Measurements from ENCODE around the gene AUTS2. TPM values are rescaled to one million over a fixed set of nuclear protein-coding genes. Genes with fewer than 3 reads are reported as not detected.
A peak's percentile ranks its signal among the peaks of the same experiment; 100 is the strongest.

The AUTS2 gene
- total RNA-seq, 1 donor from 2014 or later: 125 TPM

DNA sequence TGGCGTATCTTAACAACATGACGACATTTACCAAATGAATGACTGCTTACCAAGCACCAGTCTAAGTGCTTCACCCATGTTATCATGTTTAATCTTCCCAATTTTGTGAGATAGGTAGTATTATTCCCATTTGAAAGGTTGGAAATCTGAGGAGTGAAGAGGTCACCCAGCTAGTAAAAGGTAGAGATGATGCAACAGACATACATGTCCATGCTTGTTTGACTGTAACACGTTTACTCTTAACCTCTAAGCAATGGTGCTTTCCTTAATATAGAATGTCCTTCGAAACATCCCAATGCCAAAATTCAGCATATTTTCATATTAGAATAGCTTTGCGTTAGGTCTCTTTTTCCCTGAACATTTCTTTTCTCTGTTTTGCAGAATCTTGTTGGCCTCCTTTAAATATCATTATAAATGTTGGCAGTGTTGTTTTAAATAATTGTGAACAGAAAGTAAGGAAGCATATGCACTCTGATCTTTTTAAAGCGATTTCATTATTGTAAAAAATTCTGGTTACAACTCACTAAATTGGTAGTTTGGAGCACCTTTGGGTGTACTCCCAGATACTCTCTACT lies 722.8 kb downstream of the AUTS2 start:
- no peaks in the 10 kb centered on the region for H3K9me3 Mint-ChIP-seq (ENCODE audit: low read depth)
- no peak overlapping the region for H3K27ac Mint-ChIP-seq
- H3K27me3 Mint-ChIP-seq: peaks cover 2% of the 10 kb centered on the region
- peaks cover 3% of the 10 kb centered on the region for H3K4me1 Mint-ChIP-seq (ENCODE audit: low read depth)
- no peak overlapping the region for H3K4me3 Mint-ChIP-seq (ENCODE audit: low read depth)
- TF ChIP-seq, protein P1, sequence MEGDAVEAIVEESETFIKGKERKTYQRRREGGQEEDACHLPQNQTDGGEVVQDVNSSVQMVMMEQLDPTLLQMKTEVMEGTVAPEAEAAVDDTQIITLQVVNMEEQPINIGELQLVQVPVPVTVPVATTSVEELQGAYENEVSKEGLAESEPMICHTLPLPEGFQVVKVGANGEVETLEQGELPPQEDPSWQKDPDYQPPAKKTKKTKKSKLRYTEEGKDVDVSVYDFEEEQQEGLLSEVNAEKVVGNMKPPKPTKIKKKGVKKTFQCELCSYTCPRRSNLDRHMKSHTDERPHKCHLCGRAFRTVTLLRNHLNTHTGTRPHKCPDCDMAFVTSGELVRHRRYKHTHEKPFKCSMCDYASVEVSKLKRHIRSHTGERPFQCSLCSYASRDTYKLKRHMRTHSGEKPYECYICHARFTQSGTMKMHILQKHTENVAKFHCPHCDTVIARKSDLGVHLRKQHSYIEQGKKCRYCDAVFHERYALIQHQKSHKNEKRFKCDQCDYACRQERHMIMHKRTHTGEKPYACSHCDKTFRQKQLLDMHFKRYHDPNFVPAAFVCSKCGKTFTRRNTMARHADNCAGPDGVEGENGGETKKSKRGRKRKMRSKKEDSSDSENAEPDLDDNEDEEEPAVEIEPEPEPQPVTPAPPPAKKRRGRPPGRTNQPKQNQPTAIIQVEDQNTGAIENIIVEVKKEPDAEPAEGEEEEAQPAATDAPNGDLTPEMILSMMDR (IDR thresholded peaks at IDR 0.05; ENCODE audit: unreplicated experiment): no peak
- H3K36me3 Mint-ChIP-seq (ENCODE audit: insufficient read depth): no peaks in the 10 kb centered on the region
- no peak for DNase-seq (ENCODE audit: low spot score, unreplicated experiment)

DNA sequence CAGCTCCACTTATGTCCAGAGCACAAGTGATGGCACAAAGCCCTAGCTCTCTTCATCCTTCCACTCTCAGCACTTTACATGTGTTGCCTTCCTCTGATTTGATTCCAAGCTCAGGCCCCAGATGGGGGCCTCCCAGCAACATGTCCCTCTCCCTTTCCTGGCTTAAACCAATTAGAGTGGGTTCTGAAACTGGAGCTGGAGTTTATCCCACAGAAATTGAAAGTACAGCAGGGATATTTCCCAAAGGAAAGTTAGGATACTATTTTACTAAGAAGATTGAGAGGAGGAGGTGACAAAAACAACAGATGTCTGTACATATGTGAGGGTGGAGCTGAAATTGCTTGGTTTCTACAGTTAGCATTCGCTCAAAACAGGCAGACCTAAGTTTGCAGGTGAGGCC lies 724.6 kb downstream of the AUTS2 start:
- no peaks in the 10 kb centered on the region for H3K9me3 Mint-ChIP-seq (ENCODE audit: low read depth)
- peaks cover 2% of the 10 kb centered on the region for H3K27me3 Mint-ChIP-seq
- H3K4me3 Mint-ChIP-seq (ENCODE audit: low read depth): no peak overlapping the region
- no peak for DNase-seq (ENCODE audit: low spot score, unreplicated experiment)
- TF ChIP-seq, protein P1 (IDR thresholded peaks at IDR 0.05; ENCODE audit: unreplicated experiment): no peak
- peaks cover 6% of the 10 kb centered on the region for H3K4me1 Mint-ChIP-seq (ENCODE audit: low read depth)
- no peaks in the 10 kb centered on the region for H3K36me3 Mint-ChIP-seq (ENCODE audit: insufficient read depth)
- H3K27ac Mint-ChIP-seq: no peak overlapping the region

DNA sequence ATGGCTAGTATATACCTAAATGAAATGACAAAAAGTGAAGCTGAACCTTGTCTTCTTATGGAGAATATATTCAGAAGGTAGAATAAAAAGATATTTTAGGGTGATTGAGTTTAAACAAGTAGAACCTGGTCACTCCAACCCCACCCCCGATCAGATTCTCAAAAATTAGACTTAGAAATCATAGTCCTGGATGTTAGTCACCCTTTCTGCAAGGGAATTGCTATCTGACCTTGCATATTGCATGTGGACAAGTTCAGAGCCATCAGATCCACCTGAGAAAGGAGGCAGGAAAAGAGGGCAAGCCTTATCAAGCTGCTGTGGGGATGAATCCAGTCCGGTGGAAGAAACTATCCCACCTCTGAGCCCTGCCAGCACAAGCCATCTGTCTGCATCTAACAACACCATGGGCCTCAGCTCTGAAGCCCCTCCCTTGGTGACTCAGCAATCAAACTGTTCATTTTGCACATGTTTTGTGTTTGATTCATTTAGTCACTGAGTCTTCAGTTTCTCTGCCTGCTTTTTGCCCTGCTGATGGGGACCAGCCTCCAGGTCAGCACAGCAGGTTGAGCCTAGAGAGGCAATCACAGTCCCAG lies 727.3 kb downstream of the AUTS2 start:
- Mint-ChIP-seq H3K36me3 (ENCODE audit: insufficient read depth) (peaks cover 10% of the 10 kb centered on the region), H3K27me3 (no peaks in the 10 kb centered on the region), H3K4me3 (ENCODE audit: low read depth) (no peak overlapping the region), H3K27ac (peak overlapping the region; percentile 67), H3K4me1 (ENCODE audit: low read depth) (peaks cover 6% of the 10 kb centered on the region), H3K9me3 (ENCODE audit: low read depth) (peaks cover 11% of the 10 kb centered on the region)
- TF ChIP-seq, protein P1 (IDR thresholded peaks at IDR 0.05; ENCODE audit: unreplicated experiment): no peak
- no peak for DNase-seq (ENCODE audit: low spot score, unreplicated experiment)

DNA sequence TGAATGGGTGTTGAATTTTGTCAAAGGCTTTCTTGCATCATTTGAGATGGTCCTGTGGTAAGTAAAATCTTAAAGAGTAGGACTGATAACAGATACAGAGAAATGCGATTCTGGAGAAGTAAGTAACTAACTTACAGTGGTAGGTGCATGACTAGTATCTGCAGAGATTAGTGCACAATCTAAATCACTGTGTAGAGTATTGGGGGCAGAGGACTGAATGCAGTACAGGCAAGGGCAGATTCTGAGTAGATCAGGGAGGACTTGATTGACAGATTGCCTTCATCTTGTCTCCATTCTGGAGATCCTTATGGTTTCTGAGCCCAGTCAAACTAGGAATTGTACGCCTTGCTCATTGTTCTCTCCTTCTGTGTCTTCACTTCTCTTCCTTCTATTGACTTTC lies 736.0 kb downstream of the AUTS2 start:
- Mint-ChIP-seq H3K27me3 (no peaks in the 10 kb centered on the region), H3K4me3 (ENCODE audit: low read depth) (no peak overlapping the region), H3K27ac (no peak overlapping the region), H3K9me3 (ENCODE audit: low read depth) (peaks cover 15% of the 10 kb centered on the region), H3K36me3 (ENCODE audit: insufficient read depth) (peaks cover 14% of the 10 kb centered on the region), H3K4me1 (ENCODE audit: low read depth) (no peaks in the 10 kb centered on the region)
- no peak for DNase-seq (ENCODE audit: low spot score, unreplicated experiment)
- TF ChIP-seq, protein P1 (IDR thresholded peaks at IDR 0.05; ENCODE audit: unreplicated experiment): no peak

DNA sequence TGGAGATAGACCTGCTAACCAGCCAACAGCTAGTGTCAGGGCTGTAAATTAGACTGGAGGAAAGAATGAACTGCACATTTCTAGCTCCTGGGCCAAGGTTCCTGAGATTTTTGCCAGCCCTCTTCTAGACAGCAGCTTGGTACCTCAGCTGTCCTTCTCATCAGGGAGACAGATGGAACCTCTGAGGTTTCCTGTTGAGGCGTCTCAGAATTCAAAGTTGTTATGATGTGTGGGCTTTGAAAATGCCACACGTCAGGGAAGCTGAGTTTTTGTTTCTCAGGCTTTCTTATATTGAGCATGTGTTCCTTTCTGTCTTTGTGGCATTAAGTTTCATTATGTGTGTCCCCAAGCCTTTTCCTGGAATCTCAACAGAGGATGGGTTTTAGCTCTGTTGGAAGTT lies 736.6 kb downstream of the AUTS2 start:
- TF ChIP-seq, protein P1 (IDR thresholded peaks at IDR 0.05; ENCODE audit: unreplicated experiment): no peak
- no peak for DNase-seq (ENCODE audit: low spot score, unreplicated experiment)
- H3K4me1 Mint-ChIP-seq (ENCODE audit: low read depth): no peaks in the 10 kb centered on the region
- peaks cover 12% of the 10 kb centered on the region for H3K9me3 Mint-ChIP-seq (ENCODE audit: low read depth)
- no peaks in the 10 kb centered on the region for H3K27me3 Mint-ChIP-seq
- H3K36me3 Mint-ChIP-seq (ENCODE audit: insufficient read depth): peaks cover 11% of the 10 kb centered on the region
- H3K4me3 Mint-ChIP-seq (ENCODE audit: low read depth): no peak overlapping the region
- H3K27ac Mint-ChIP-seq: no peak overlapping the region
